NK-92 treated with Interleukin-12 subunit alpha and Interleukin-12 subunit beta, amount 100 ng/mL, for 24 hours (cell line): ENCODE measurements around the gene STX1B.
"Not testable (repeated sequence)": the region's sequence is repeated elsewhere in the genome, so short reads cannot be mapped to it uniquely, and the experiment has no call there.

Experiments
- DNase-seq: peaks from one replicate; lab custom pipeline; 2025; lab: John Stamatoyannopoulos, UW

STX1B gene

GRCh38 chr16:31013292-31013691 lies 2.9 kb upstream of the STX1B start:
- DNase-seq: not testable (repeated sequence)

GRCh38 chr16:31011815-31012214 lies 1.4 kb upstream of the STX1B start:
- DNase-seq: not testable (repeated sequence)

DNA sequence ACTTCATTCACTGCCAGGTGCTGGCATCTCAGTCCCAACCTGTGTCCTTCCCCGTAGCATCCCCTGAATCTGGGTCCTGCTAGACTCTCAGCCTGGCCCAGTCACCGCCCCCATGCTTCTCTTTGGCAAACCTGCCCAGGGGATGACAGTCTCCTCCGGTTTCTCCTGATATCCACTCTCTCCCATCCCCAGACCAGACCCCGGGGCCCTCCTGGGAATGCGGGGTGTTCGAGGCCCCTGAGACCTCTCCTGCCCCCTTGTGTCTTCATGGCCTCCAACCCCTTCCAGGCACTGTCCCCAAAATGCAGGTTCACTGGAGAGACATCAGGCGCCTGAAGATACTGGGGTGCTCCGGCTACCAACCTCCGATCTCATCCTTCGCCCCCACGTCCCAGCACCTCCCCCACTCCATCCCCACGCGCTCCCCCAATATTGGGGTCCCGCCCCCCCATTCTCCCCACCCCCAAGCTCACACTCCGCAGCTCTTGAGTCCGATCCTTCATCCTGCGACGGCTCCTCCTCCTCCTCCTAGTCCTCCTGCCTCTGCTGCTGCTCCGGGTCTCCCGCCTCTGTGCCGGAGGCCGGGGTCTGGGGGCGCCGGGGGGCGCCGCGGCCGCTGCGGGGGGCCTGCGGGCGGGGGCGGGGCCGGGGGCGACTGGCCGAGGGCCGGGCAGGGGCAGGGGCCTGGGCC lies 399 bp downstream of the STX1B start:
- DNase-seq: no peak

DNA sequence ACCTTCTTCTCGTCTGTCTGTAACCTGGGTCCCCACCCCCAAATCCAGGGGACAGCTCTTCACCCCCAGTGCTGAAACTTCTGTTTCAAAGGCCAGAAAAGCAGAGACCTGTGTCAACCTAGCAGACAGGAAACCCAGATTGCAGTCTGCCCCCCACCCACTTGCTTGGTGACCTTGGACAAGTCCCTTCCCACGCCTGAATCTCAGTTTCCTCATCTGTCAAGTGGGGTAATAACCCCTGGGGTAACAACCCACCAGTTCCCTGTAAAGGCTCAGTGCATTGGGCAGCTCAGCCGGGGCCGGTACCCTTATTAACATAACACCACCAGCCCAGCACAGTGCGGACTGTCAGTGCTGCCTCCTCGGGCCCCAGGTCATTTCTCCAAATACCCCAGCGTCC lies 1.3 kb downstream of the STX1B start:
- no peak for DNase-seq

- DNase-seq: no peak
Measured at GRCh38 chr16:31008551-31008950, 1.9 kb downstream of the STX1B start.

DNA sequence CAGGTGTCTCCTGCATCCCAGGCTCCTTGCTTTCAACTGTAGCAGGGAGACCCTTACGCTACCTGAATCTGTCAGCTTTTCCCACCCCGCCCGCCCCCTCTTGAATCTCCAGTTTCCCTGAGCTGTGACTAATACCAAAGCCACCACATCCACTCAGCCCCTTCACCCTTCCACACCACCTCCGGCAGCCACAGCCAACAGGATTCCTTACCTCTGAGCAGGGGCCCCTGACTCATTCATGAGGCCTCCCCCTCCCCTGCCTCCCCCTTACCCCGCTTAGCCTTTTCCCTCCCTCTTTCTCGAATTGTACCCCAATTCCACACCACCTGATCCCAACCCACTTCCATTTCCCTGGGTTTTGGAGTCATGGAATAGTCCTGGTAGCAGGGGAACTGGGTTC lies 2.3 kb downstream of the STX1B start:
- no peak for DNase-seq

DNA sequence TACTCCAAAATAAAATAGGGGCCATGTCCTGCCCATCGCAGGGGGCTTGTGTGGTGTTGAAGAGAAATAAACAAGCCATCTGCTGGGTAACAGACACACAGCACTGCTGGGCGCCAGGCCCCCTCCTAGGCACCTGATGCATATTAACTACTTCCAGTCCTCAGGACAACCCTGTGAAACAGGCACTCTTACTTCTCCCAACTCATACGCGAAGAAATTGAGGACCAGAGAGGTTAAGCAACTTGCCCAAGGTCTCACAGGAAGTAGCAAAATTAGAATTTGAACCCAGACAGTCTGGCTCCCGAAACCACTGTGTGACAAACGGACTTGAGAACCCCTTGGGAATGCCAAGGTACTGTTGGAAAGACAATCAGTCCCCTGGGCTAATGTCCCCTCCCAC lies 2.8 kb downstream of the STX1B start:
- no peak for DNase-seq

DNA sequence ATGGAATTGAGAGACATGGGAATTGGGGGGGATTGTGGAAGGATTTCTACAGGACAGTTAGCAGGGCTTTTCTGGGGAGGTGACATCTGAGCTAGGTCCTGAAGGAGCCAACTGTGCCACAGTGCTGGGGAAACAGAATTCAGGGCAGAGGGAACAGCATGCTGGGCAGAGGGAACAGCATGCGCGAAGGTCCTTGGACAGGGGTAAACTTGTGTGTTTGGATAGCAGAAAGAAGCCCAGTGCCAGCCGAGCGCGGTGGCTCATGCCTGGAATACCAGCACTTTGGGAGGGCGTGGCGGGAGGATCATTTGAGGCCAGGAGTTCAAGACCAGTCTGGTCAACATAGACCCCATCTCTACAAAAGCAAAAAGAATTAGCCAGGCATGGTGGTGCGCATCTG lies 3.8 kb downstream of the STX1B start:
- no peak for DNase-seq

GRCh38 chr16:31006086-31006385 lies 4.4 kb downstream of the STX1B start:
- DNase-seq: no peak

DNA sequence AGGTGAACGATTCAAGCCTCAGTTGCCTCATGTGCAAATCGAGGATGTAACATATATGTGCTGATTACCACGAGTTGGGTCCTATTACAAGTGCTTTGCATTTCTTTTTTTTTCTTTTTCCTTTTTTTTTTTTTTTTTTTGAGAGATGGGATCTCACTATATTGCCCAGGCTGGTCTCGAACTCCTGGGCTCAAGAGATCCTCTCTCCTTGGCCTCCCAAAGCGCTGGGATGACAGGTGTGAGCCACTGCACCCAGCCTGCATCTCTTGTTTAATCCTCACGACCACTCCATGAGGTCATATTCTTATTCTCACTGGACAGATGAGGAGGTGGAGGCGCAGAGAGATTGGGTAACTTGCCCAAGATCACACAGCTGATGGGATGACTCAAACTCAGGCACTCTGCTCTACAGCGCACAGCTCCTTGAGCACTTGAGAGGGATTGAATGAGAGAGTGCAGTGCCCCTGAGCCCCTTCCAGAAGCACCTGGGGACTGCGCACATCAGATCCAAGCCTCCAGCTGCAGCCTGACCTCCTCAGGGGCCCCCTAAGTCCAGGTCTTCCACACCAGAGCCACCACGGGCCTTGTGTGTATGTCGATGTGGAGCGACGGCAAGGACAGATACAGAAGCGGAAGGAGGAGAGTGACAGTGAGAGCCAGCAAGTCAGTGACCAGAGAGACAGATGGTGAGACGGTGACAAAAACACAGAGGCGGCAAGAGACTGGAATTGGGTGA lies 4.9 kb downstream of the STX1B start:
- DNase-seq: no peak

- no peak for DNase-seq
Measured at GRCh38 chr16:31004658-31005057, 5.8 kb downstream of the STX1B start.

DNA sequence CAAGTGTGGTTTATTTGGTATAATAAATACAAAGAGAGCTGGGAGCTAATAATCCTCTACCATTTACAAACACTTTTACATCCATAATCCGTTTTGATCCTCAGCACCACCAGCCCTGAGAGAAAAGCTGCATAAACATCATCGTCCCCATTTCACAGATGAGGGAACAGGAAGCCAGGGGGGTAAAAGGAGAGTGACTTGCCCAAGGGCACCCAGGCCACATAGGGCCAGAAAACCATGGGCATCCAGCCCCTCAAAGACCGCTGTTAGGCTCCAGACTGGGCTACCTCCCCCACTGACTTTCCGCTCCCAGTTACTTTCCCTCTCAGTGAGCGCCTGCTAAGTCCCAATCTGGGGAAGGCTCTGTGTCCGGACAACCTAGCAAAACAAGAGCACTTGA lies 6.7 kb downstream of the STX1B start:
- DNase-seq: no peak

DNA sequence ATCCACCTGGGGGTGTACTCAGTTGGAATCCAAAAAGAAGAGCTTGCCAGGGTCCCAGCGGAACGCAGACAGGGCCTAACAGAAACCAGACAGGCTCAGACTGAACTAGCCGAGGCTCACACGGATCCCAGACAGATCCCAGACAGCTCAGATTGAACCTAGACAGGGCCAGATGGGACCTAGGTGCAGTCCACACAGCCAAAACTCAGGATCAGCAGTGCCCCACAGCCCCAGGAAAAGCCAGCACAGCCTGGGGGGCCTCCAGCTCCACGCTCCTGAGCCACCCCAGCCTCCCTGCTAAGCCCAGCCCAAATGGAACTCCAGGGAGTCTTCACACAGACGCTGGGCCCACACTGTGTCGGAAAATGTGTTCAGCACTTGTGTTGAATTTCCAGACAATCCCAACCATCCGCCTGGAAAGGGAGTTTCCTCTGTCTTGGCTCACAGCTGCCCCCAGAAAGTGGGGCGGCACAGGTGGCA lies 7.5 kb downstream of the STX1B start:
- no peak for DNase-seq

DNA sequence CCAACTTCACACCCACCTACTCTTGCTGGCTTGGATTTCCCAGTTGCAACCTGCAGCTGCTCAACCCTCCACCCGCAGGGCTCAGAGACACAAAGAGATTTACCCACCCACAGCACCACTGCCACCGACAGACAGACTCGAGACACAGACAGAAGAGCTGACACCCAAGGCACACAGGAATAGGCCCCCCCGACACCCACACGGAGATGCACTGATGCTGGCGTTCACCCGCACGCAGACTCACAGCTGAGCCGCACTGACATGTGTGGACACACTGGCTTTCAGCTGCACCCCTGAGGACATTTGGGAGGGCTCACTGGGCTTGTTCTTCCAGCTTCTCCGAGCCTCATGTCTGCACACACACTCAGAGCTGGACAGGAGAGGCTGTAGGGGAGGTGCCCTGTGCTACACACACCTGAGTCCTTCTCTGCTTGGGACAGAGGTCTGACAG lies 8.2 kb downstream of the STX1B start:
- no peak for DNase-seq

DNA sequence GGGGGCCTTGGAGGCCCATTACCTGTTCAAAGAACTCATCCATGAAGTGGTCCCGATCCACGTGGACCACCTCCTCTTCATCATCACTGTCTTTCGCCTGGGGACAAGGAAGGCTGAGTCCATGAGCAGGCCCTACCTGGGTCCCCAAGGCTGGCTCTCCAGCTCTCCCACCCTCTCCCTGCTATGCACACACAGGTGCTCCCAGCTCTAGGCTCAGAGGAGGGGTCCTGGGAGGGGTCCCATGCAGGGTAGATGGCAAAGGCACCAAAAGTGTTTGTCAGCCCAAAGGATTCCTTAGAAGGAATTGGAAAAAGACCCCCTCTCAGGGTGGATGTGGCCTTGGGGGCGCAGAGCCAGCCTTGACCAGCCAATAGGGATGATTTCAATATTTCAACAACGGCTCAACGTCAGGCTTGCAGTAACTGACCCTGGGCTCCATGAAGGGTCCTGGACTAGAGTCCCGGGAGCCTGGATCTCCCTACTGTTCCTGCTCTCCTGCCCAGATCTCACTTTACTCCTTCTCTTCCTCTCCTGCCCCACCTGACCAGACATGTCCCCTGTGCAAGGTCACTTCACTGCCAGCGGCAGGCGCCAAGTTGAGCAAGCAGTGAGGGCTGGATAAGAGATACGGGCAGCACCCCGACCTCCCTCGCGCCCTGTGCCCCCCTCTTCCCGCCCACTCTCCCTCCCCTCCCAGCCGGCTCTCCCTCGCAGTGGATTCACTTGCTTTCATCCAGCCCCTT lies 8.8 kb downstream of the STX1B start:
- no peak for DNase-seq

- DNase-seq: no peak
Measured at GRCh38 chr16:31000671-31001382, 9.6 kb downstream of the STX1B start.

DNA sequence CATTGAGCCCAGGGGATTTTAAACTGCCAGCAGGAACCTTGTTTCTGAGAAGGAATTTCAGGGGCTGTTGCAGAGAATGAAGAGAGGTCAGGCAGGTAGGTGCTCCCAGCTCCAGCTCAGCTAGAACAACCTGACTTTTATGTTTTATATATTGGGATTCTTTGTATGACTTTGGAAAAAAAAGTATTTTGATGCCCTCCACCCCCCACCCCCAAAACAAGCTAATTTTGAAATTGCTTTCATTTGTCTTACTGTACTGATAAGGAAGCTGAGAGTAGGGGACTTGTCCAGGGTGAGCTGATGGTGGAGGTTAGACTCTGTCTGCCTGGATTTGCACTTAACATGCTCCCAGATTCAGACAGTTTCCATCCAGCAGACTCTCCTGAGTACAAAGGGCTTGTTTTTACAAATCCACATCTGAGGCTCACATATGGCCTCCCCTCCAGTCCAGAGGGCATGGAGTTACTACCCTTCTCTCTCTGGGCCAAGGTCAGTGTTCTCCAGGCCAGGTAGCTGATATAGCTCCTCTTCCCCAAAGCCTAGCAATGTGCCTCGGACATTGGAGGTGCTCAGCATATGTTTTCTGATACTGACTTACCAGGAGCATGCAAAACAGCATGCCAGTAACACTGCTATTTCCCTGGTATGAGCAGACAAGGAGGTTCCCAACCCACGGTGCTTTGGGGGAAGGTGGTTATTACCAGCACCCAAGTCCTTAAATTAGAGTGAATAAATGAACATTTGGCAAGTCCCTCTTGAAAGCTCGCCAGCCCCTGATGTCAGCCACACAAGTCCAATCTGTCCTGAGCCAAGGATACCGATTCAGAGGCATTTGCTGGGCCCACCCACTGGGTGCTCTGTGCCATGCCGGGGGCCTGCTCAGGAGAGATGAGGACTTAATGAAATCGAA lies 11.3 kb downstream of the STX1B start:
- no peak for DNase-seq

DNA sequence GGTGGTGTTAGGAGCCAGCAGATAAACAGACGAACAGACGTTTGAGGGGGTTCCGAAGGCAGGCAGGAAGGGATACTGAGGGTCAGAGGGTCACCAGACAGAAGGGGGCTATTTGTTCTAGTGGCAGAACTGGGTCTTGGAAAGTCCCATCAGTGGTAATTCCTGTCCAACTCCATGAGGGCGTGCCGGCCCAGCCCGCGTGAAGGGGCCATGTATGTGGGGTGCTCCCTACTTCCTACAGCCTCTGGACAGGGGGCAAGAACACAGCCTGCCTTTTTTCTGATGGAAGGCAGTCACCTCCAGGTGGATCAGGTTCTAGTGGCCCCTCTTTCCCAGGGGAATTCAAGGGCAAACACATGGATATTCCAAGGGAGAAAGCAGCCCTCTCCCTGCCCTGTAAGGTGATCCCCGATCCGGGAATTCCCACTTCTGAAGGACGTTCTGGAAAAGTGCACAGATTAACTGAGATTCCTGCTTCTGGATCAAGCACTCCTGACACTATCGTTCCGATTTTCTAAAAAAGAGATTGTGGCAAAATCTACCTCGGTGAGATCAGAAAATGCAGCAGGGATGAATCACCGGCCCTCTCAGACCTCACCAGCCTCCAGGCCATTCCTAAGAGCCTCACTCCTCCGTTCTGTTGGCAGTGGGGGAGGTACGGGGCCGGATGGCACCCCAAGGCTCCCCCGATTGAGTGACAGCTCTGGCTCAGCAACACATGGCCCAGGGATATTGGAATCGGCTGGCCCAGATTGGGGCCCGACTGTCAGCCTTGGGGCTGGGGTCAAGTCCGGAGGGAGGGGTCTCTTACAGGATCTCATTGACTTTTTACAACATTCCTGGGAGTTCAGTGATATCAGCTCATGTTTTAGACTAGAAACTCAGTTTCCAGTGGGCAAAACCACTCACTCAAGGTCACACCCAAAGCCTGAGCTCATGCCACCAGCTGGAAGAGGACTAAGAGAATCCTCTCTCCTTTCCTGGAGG lies 12.4 kb downstream of the STX1B start:
- no peak for DNase-seq

DNA sequence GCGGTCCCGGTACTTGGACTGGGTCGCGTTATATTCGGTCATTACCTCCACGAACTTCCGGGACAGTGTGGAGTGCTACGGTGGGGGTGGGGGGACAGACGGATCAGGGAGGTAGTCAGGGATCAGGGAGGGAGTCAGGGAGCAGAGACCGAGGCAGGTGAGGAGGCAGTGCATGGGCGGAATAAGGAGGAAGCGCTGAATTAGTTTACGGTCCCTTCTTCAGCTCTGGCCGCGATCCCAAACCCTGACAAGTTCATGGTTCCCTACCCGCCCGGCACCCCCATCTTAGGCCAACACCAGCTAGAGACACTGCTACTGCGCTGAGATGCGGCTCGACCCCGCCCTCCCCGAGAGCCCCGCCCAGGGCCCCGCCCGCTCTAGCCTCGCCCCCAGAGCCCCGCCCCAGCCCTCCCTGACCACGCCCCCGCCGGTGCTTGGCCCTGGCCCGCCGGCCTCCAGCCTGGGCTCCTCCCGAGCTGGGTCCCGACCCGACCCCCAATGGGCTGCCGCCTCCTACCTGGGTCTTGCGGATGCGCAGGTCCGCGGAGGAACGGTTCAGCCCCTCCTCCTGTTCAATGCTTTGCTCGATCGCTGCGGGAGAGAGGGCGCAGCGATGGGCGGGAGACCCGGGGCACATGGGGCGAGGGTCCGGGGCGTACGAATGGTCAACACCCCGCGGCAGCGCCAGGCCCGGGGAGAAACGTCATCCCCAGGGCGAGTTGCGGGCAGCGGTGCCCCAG lies 13.3 kb downstream of the STX1B start:
- peak; percentile 69 for DNase-seq
